Measurements from ENCODE around the gene FBXW9. TPM values are rescaled to one million over a fixed set of nuclear protein-coding genes. Genes with fewer than 3 reads are reported as not detected.
"Not testable (repeated sequence)": the region's sequence is repeated elsewhere in the genome, so short reads cannot be mapped to it uniquely, and the experiment has no call there.

FBXW9 gene
- total RNA-seq, 1 donor, result 7.3 TPM

GRCh38 chr19:12731337-12731736 lies 34.9 kb upstream of the FBXW9 start:
- no peak for DNase-seq (ENCODE audit: low read depth)
- no peak overlapping the region for H3K4me3 ChIP-seq (ENCODE audit: low read depth, low read length)
- TF ChIP-seq CTCF (IDR thresholded peaks at IDR 0.05; ENCODE audit: insufficient read depth, low read depth, low read length), result no peak

DNA sequence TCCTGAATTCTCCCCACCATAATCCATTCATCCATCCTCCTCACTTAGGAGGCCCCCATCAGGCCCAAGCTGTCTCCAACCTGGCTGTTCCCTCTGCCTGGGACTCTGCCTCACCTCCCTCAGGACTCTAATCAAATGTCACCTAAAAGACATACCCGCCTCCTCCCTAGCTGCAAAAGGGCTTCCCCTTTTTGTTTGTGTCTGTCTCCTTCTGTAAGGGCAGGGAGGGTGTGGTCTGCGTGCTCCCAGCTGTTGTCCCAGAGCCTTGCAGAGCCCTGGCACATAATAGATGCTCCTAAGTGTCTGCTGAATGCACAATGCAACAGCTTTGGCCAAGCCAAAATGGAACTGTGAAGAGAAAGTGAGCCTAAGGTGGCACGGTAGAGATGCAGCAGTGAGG lies 33.6 kb upstream of the FBXW9 start:
- no peak for TF ChIP-seq CTCF (IDR thresholded peaks at IDR 0.05; ENCODE audit: insufficient read depth, low read depth, low read length)
- no peak for DNase-seq (ENCODE audit: low read depth)
- H3K4me3 ChIP-seq (ENCODE audit: low read depth, low read length), result no peak overlapping the region

- H3K4me3 ChIP-seq (ENCODE audit: low read depth, low read length), result no peak overlapping the region
- no peak for DNase-seq (ENCODE audit: low read depth)
- no peak for TF ChIP-seq CTCF (IDR thresholded peaks at IDR 0.05; ENCODE audit: insufficient read depth, low read depth, low read length)
Measured at GRCh38 chr19:12727745-12728433, 31.5 kb upstream of the FBXW9 start.

GRCh38 chr19:12726988-12727316 lies 30.5 kb upstream of the FBXW9 start:
- TF ChIP-seq CTCF (IDR thresholded peaks at IDR 0.05; ENCODE audit: insufficient read depth, low read depth, low read length), result no peak
- no peak overlapping the region for H3K4me3 ChIP-seq (ENCODE audit: low read depth, low read length)
- no peak for DNase-seq (ENCODE audit: low read depth)

- DNase-seq (ENCODE audit: low read depth), result peak; percentile 63
- H3K4me3 ChIP-seq (ENCODE audit: low read depth, low read length), result not testable (repeated sequence)
Measured at GRCh38 chr19:12725612-12726011, 29.2 kb upstream of the FBXW9 start.

DNA sequence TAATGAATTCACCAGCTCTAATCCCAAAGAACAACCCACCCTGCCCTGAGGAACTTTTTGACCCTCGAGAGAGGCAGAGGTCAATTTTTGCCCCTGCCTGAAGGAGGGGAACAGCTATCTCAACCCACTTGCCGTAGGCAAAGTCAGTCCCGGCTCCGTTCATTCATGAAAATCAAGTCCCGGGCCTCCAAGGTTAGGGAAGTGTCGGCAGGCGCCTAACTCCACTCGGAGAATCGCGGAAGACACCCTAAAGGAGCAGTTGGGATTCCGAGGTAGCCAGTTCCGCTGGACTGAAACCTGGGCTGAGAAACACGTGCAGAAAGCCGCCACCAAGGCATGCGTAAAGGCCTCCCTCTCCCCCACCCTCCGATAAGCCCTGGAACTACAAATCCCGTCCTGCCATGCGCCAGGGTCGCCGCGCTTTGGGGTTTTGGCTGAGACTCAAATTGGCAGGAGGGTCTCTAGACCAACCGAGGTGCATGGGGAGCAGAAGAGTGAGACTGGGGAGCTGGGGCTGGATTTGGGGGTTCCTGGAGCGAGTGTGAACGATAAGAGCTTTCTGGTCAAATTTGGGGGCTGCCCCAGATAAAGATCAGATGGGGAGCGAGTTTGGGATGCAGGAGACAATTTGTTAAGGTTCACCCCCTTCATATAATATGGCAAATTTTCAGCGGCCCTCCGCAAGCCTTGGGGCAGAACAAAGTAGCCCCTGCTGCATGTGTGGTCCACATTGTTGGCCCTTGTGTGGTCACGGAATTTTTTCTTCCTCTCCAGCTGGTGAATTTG lies 27.4 kb upstream of the FBXW9 start, which contains the start of gene TNPO2:
Gene TNPO2, minus strand, starts transcription at position 292 of the 786 bp plus-strand sequence. CDS start 2,955 bp downstream, outside the sequence.
- no peak for TF ChIP-seq CTCF (IDR thresholded peaks at IDR 0.05; ENCODE audit: insufficient read depth, low read depth, low read length)
- peak; percentile 63 for DNase-seq (ENCODE audit: low read depth)
- peak within 1 kb of the TSS; percentile 76 for H3K4me3 ChIP-seq (ENCODE audit: low read depth, low read length)

DNA sequence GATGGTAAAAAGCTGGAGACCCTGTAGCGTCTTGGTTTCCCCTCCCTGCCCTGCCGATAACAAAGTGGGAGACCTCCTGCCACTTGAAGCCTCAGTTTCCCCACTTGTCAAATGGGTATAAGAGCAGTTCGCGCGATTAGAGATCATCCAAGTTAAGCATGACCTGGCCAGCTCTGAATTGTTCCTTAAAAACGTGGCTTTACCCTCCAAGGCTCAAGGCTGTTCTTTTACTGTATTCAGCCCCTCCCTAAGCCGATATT lies 26.9 kb upstream of the FBXW9 start:
- no peak for TF ChIP-seq CTCF (IDR thresholded peaks at IDR 0.05; ENCODE audit: insufficient read depth, low read depth, low read length)
- DNase-seq (ENCODE audit: low read depth), result no peak
- peak overlapping the region; percentile 76 for H3K4me3 ChIP-seq (ENCODE audit: low read depth, low read length)
